Amniotic epithelial cell (primary cell): ENCODE data around the gene TMEM161B.
A peak's percentile ranks its signal among the peaks of the same experiment; 100 is the strongest.
"Not testable (repeated sequence)": the region's sequence is repeated elsewhere in the genome, so short reads cannot be mapped to it uniquely, and the experiment has no call there.

Experiments used
- DNase-seq: peaks from one replicate; pipeline ENCODE4 v3.0.0-alpha.2; 2010; ENCODE audit warnings: low read depth

The TMEM161B gene

GRCh38 chr5:88183255-88183654, 85.4 kb downstream of the TMEM161B start:
- peak; percentile 3 for DNase-seq

GRCh38 chr5:88177486-88177885, 91.2 kb downstream of the TMEM161B start:
- not testable (repeated sequence) for DNase-seq

- no peak for DNase-seq
Measured at GRCh38 chr5:88172847-88173758, 95.5 kb downstream of the TMEM161B start.

- no peak for DNase-seq
Measured at GRCh38 chr5:88159591-88159990, 109.1 kb downstream of the TMEM161B start.

GRCh38 chr5:88158056-88158455, 110.6 kb downstream of the TMEM161B start:
- no peak for DNase-seq

GRCh38 chr5:88154891-88155290, 113.8 kb downstream of the TMEM161B start:
- no peak for DNase-seq

GRCh38 chr5:88150747-88151146, 117.9 kb downstream of the TMEM161B start:
- DNase-seq, result no peak

- no peak for DNase-seq
Measured at GRCh38 chr5:88145611-88146467, 122.8 kb downstream of the TMEM161B start.

GRCh38 chr5:88145221-88145610, 123.4 kb downstream of the TMEM161B start:
- DNase-seq, result no peak
